GM12872 (cell line): ENCODE data around the gene KCNIP1.

ENCODE experiments used
- TF ChIP-seq, protein P1 (sequence below): IDR thresholded peaks from 3 replicates; pipeline ENCODE4 v1.5.1; 2011; ENCODE audit warnings: low read depth, mild to moderate bottlenecking, low read length, moderate library complexity; ENCODE audit not compliant: insufficient read depth

The KCNIP1 gene

DNA sequence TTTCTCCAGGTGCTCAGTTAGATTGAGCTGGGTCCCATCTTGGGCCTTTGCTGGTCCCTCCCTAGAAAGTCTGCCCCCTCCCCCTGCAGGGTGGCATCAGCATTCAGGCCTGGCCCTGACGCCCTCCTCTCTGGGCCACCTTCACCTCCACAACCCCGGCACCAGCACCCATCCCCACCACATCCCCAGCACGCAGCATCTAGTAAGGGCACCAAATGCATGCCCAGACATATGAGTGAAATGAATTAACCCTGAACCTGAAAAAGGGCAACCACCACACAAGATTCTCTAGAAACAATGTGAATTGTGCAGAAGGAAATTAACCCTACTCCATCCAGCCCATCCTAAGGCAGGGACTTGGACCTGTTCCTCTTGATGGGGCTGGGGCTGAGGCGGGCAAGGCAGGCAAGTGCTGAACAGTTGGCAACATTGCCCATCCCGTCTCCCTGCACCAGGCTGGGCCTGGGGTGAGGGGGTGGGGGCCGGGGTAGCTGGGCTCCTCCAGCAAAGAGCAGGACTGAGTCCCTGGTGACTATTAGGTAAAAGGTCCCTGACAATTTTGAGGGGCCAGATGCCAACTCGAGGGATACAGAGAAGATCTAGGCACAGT lies 125.9 kb downstream of the KCNIP1 start:
- TF ChIP-seq, protein P1, sequence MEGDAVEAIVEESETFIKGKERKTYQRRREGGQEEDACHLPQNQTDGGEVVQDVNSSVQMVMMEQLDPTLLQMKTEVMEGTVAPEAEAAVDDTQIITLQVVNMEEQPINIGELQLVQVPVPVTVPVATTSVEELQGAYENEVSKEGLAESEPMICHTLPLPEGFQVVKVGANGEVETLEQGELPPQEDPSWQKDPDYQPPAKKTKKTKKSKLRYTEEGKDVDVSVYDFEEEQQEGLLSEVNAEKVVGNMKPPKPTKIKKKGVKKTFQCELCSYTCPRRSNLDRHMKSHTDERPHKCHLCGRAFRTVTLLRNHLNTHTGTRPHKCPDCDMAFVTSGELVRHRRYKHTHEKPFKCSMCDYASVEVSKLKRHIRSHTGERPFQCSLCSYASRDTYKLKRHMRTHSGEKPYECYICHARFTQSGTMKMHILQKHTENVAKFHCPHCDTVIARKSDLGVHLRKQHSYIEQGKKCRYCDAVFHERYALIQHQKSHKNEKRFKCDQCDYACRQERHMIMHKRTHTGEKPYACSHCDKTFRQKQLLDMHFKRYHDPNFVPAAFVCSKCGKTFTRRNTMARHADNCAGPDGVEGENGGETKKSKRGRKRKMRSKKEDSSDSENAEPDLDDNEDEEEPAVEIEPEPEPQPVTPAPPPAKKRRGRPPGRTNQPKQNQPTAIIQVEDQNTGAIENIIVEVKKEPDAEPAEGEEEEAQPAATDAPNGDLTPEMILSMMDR = no peak

DNA sequence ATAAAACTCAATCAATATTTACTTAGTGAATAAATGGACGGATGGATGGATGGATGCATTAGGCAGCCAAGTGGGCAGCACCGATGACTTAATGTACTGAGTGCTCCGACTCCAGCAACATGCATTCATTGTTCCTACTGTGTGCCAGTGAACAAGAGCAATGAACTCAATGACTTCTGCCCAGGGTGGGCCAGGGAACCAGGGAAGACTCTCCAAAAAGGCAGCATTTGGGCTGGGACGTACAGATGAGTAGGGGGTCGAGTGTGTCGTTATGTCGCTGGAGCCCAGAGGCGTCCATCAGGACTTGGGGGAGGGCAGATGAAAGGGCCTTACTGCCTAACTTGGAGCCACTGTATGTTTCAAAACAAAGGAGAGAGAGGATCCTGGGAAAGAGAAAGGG lies 126.4 kb downstream of the KCNIP1 start:
- TF ChIP-seq, protein P1 = no peak

DNA sequence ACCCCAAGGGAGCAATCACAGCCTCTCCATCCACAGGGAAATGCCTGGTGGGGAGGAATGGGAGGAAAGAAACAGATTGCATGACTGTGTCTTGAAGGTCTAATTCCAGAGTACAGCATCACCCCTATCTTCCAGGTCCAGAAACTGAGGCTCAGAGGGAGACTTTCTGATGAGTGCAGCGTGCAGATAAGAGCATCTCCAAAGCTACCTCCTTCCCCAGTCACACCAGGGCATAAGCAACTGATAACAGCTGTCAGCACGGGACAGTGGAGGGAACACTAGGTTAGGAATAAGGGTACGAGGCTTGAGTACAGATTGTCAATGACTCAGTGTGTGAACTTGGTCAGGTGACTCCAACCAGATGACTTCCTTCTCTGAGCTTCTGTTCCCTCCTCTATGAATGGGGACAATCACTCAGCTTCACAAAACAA lies 126.9 kb downstream of the KCNIP1 start:
- TF ChIP-seq, protein P1 = no peak

DNA sequence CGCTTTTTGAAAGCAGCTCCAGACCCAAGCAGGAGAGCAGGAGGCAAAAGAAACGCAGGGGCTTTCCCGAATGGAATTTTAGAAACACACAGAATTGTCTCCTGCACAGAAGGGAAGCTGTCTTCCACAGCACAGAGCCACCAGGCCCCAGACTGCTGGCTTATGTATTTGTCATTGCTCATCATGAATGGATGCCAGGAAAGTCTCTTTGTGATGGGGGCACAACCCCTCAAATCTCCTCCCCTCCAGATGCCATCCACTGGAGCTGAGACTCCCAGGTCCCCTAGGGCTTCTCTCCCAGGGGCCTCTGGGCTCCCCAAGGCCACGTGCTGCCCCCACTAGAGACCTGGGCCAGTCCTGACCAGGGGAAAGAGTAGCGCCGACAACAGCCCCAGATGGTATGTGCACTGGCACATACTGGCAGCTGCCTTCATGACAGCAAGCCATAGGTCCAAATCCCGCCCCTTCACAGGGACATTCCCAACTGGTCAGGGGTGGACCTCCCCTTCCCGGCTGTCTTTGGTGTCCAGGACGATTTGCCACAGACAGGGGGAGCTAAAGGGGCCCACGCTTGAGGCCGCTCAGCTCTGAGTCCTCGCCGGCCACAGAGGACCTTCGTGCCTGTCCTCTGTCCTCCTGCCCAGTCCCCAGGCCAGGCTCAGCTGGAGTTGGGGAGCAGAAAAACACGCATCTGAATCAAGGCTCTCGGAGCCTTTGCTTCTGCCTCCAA lies 127.8 kb downstream of the KCNIP1 start:
- TF ChIP-seq, protein P1 = no peak

DNA sequence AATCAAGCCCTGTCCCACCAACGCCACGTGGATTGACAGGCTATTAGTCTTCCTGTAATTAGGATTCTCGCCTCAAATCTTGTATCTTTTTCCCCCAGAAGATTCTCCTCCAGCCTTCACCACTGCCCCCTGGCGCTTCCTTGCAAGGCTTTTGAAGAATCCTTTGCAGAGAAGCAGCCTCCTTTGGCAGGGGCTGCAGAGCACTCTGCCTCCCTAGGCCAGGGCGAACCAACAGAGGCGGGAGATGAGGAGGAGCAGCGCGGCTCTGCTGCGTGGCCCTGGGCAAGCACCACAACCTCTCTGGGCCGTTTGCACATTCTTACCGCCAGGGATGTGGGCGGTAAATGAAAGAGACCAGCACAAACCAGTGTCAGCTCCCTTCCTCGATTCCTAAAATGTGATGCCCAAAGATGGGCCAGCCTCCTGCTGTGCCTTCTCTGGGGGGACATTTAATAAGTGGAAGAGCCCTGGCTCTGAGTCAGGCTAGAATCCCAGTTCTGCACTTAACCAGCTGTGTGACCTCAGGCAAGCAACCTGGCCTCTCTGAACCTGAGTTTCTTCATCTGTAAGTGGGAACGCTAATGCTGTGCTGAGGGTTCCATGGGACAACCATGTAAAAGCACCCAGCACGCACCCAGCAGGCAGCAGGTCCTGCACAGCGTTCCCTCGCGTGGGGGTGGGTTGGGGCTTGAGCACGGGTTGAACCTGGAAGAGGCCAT lies 128.6 kb downstream of the KCNIP1 start:
- TF ChIP-seq, protein P1 = no peak

DNA sequence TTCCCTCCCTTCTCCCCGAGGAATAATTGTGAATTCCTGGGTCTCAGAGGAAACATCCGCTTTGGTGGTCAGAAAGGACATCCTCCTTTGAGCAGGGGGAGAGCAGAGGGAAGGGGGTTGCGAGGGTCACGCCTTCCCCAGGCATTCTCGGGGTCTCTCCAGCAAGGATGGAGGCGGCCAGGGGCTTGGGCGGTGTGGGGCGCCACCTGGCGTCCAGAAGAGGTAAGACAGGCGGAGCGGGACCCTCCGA lies 129.1 kb downstream of the KCNIP1 start:
- TF ChIP-seq, protein P1 = peak; percentile 93

DNA sequence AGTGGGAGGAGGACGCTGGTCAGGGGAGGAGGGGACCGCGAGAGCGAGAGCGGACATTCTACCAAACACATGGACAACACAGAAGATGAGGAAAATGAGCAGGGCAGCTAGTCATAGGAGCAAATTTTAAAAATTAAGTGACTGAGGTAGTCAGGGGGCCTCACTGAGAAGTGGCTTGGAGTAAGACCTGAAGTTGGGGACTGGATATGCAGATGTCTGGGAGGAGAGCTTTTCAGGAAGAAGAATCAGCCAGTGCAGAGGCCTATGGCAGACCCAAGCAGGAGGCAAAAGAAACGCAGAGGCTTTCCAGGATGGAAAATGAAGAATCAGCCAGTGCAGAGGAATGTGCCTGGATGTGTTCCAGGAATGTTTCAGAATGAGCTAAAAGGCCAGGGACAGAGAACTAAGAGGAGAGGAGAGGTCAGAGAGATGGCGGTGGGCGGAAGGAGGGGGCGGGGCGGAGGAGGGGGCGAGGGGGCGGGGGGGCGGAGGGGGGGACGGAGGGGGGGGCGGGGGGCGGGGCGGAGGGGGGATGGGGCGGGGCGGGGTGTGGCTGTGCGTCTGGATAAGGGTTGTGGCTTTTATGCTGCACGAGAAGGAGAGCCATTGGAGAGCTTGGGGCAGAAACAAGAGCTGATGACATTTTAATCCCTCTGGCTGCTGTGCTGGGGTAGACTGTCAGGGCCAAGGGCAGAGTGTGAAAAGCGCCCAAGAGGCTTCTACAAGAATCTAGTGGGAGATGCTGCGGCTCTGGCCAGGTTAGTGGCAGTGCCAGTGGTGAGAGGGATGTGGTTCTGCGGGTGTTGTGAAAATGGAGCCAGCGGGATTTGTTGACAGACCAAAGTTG lies 129.6 kb downstream of the KCNIP1 start:
- TF ChIP-seq, protein P1 = no peak
